ENCODE data around the gene ELP4.

Gene ELP4

DNA sequence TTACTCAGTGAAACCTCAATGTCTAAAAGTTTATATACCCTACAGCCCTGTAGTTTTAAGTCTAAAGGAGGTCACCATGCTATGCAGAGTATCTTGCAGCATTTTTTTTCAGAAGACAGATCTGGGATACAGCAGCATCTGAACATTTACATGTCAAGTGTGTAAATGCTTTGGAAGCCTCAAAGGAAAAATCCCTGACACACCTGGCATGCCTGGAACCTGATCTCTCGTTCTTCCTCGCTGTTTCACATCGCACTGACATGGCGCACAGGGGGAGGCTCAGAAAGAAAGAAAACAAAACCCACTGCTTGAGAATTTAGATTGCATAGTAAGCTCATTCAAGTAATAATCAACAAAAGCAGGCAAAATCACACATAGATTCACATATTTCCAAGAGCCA, 270.5 kb downstream of the ELP4 start:
- no peak for DNase-seq (ENCODE audit: low read depth)

DNA sequence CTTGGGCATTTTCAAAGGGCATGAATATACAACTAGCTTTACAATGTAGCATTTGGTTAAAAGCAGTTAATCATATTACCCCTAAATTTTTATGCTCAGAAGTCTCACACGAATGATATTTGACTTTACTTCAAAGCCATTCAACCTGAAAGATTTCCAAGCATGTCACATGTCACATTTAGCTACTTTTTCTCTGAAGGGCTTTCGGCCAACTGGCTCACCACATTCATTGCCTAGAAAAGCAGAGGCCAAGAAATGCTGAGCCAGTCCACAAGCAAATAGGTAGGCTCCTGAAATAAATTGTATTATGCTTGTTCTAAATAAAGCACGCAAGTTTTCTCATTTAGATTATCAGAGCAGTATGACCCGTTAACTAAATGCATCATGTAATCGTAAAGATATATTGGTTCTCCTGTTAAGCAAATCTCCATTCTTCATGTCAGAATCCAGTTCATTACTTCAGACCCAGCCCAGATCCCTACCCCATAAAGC, 271.0 kb downstream of the ELP4 start:
- DNase-seq (ENCODE audit: low read depth): no peak

DNA sequence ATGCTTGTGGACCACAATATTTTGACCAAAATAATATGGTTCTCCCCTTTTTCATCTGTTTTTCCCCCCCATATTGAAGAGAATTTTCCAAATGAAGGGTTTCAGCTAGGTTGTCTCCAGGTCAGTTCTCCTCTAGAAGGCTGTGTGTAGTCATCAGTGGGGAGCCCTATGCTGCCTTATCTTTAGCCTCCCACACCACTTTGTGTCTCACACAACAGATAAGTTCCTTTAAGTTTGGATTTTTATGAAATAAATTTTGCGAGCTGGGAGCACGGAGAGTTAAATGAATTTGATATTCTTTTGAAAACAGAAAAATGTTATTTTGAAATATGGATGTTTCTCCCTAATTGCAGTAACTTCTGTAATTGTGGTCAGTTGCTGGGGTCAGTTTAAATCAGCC, 272.7 kb downstream of the ELP4 start:
- DNase-seq (ENCODE audit: low read depth): no peak

DNA sequence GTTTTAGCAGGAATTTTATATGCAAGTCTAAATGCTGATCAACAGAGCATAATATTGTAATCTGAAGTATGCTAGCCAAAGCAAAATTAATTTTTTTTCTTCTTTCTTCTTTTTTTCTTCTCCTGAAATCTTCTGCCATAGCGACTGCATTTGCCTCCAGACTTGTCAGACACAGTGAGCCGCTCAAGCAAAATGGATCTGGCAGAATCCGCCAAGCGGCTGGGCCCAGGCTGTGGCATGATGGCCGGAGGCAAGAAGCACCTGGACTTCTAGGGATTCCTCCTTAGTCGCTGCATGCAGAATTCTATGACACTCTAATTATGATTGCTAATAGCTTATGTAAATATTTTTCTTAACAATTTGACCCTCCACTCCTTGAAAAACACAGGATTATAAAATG, 273.7 kb downstream of the ELP4 start:
- no peak for DNase-seq (ENCODE audit: low read depth)

DNA sequence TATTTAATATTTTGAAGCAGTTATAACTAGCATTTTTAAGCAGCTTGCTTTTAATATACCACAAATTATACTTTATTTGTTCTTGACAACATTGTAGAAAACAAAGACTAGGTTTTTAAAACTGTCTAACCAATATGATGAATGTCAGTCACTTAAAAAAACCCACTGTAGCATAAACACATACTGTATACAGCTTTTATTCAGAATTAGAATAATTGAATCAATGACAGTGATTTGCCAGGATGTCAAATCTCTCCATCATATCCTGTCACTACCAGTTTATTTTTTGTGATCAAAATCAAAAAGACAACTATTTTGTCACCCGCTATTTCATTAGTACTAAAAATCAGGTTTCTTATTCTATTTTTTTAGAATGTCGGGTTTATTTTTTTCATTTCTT, 275.0 kb downstream of the ELP4 start:
- no peak for DNase-seq (ENCODE audit: low read depth)

DNA sequence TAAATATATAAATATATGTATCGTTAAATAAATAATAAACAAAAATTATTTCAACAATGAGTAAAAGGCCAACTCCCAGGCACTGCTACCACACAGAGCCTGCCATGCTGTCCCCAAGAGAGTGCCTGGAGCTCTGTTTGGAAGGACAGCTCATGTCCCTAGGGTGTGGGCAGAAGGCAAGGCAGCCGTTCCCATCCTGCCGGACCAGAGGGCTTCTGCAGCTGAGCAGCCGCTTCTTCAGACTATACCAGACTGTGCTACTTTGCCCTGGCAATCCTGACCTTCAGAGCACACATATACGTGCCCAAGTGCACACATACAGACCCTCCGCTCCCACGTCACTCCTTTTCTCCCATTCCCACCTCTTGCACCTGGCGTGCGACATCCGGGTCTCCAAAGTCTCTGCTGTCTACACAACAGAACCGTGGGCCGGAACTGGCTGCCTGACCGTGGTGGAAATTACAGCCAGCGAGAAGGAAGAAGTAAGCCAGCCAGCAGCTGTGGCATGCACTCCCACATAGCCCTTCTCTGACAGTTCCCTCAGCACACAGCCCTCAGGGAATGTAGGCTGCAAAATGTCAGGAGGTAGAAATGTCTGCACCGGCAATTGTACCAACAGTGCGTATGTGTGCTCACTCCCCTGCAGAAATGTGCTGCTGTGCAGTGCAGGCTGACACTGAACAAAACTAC, 277.6 kb downstream of the ELP4 start:
- DNase-seq (ENCODE audit: low read depth): no peak

DNA sequence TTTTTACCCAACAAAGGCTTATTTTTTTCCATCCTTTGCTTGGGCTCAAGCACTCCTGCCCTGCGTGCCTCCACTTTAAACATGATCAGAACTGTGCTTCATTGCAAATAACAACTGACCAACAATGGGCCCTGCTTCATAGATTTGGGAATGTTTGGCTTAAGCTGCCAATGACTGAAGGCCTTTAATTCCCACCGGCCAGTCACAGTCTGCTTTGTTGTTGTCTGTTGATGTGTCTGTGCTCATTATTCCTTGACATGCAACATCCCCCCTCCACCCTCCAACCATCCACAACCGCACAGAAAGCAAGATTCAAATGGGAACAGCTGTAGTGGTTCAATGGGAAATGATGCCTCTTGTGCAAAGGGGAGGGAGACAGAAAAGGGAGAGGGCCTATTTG, 278.5 kb downstream of the ELP4 start:
- DNase-seq (ENCODE audit: low read depth): no peak

DNA sequence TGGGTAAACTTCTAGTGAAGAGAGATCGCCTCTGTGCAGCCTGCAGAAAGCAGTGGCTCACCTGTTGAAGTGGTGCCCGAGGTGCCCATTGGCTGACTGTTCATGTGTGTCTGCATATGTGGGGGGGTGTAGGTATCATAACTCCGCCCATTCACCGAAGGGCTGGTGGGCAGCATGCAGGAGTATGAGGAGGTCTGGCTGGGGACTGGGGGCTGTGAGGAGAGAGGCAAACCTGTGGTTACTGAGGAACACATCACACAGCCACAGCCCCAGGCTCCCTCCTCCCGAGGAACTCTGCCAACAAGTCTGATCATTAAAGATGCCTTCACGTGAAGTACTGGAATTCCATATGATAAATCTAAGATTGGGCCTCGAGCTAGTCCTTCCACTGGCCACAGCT, 281.1 kb downstream of the ELP4 start:
- no peak for DNase-seq (ENCODE audit: low read depth)

DNA sequence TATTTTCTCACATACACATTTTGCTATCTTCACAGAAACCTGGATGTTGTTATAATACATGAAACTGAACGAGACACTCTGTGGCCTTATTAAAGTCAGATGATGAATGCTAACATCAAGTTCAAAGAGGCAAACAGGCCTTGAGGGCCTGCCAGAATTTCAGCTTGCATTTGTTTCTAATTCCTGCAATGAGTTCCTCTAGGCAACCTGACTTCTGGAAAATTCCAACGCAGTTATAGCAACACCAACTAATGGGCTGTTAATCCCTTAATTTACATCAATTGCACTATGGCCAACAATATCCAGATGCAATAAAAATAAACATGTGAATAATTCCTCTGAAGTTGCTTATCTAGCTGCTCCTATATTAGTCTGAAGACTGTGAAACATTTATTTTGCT, 282.5 kb downstream of the ELP4 start:
- DNase-seq (ENCODE audit: low read depth): no peak

DNA sequence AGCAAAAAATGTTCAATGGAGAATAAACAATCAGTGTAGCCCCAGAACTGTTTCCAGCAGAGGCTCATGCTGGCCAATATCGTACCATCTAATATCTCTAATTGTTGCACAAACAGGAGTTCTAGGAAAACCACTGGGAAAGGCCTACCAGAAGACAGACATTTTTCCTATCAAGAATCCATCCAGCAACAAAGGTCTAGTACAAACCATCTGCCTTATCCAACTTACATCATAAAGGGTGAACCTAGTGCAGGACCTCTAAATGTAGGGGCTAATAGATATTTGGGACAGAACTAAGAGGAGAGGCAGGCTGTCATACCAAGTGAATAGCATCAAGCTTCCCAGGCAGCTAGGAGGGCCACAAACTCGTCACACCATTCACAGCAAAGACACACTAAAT, 282.9 kb downstream of the ELP4 start:
- no peak for DNase-seq (ENCODE audit: low read depth)

DNA sequence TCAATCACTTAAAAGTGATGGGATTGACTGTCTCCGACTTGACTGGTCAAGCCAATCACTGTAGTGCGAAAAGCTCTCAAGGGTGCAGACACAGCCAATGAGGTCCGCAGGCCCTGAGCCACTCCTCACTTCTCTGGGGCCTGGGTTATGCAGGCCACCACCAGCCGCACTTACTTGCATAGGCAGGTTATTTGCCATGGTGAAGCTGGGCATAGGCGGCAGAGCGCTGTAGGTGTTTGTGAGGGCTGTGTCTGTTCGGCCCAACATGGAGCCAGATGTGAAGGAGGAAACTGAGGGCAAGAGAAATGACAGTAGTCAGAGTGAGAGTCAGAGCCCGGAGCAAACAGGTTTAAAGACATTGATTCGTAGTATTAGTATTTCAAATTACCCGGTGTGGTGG, 283.7 kb downstream of the ELP4 start:
- DNase-seq (ENCODE audit: low read depth): no peak

DNA sequence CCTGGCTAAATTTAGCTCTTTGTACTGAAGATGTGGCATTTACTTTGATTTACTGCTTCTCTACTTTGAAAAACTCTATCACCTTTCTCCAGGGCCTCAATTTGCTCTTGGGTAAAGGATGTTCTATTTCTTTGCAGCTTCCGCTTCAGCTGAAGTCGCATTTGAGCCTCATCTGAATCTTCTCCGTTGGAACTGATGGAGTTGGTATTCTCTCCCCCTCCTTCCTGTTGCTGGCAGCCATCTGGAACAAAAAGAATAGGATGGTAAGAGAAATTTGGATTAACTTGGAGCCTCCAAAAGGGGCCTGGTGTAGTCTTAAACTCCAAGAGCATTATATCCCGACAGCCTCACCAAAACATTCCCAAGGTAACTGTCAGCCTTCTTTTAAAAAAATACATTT, 285.0 kb downstream of the ELP4 start:
- no peak for DNase-seq (ENCODE audit: low read depth)

DNA sequence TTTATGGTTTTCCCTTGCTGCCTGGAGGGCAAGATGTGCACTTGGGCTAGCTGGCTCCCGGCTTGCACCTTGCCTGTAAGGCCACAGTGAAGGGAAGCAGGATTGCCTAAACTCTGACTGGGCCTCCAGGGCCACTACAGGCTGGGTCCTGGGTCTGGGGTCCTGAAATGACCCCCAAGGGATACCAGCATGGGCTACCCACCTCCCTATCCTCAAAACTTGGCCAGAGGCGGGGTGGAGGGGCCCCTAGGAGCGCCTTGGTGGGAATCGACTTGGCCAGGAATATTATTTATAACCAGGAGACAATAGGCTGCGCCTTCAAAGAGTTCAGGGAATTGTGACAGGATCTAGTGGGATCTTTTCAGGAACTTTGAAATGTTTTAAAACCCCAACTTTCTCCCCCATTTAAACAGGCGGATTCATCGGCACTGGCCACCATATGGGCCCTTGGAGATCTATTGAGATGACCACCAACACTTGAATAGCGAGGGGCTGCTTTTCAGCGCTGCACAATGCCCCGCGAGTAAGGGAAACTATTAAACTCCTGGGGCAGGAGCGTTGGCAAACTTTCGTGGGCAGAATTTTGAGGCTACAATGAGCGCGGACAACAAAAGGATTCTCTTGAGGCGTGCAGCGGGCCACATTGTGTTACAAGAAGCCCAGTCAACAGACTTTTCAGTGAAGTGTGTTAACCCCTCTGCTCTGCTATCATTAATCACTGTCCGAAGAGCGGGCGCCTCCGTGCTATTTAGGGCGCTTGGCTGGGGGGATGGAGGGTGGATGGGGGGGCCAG, 286.3 kb downstream of the ELP4 start:
- DNase-seq (ENCODE audit: low read depth): no peak

DNA sequence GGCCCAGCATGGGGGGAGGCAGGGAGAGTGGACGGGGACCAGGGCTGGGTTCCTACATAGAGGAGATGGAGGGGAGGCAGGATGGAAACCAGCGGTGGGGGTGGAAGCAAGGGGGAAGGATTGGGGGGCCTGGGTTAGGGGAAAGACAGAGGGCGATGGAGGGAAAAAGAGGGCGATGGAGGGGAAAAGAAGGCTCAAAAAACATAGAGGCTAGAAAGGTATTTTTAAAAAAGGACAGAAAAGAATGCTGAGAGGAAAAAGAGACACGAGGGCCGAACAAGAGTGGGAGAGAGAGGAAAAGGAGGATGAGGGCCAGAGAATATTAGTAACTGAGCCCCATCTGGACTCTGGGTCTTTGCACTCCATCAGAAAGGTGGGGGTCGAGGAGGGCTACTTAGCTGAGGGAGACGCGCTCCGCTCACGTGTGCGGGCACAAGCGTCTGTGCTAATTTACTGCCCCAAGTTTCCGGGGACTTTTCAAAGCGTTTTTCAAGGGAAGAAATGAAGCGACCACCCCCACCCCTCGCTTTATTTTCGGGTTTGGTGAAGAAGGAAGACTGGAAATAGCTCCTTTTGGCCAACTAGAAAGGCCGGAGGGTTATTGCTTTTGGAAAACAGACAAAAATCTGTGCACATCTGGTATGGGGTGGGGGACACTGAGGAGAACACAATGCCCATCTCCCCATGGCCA, 287.1 kb downstream of the ELP4 start:
- DNase-seq (ENCODE audit: low read depth): no peak

DNA sequence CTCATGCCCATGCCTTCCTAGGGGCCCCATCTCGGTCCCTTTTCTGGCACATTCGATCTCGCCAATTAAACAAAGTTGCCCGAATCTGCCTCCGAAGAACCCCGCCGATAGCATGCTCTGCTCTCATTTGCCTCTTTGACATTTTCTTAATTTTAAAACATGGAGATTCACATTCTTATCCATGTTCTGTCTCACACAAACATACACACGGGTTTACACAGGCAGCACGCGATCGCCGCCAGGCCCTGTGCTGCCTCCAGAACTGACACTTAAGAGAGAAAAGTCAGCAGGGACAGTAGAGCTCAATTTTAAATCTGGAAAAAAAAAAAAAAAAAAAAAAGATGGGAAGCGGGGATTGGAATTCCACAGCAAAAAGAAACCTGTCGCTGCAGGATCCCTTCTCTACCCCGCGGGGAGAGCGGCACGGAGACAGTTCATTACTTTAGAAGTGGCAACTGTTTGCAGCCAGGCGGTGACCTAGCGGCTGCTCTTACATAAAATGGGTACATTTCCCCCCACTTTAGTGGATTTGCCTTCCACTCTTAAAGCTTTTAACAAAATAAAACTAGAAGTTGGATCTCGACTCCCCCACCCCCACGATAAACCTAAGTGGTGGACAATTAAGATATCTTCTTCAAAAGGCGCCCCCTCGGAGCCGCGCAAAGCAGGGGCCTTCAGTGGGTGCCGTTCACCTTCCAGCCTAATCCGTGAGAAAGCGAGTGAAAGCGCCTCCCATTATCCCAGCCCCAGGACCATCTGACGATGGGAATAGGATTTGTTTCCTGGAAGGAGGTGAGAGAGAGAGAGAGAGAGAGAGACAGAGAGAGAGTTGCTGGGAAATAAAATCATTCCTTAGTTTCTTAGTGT, 287.9 kb downstream of the ELP4 start:
- DNase-seq (ENCODE audit: low read depth): no peak

DNA sequence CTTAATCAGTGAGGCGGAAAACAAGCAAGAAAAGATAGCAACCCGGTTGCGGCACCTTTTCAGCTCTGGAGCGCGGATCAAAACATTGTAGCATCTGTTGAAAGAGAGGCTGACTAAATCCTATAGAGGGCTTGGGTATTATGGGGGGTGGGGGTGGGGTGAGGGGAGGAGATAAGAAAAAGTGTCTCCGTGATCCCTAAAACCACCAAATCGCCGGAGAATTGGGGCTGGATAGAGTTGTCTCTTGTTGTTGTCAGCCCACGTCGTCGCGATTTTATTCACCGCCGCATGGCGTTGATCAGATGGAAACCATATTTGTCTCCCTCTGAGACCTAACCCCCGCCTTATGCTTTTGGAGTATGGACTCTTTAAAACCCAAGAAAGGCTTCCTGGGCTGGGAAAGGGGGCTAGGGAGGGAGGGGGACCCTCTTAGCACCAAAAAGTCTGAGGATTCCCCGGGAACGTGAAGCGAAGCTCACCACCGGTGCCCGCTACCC, 288.5 kb downstream of the ELP4 start:
- DNase-seq (ENCODE audit: low read depth): no peak

DNA sequence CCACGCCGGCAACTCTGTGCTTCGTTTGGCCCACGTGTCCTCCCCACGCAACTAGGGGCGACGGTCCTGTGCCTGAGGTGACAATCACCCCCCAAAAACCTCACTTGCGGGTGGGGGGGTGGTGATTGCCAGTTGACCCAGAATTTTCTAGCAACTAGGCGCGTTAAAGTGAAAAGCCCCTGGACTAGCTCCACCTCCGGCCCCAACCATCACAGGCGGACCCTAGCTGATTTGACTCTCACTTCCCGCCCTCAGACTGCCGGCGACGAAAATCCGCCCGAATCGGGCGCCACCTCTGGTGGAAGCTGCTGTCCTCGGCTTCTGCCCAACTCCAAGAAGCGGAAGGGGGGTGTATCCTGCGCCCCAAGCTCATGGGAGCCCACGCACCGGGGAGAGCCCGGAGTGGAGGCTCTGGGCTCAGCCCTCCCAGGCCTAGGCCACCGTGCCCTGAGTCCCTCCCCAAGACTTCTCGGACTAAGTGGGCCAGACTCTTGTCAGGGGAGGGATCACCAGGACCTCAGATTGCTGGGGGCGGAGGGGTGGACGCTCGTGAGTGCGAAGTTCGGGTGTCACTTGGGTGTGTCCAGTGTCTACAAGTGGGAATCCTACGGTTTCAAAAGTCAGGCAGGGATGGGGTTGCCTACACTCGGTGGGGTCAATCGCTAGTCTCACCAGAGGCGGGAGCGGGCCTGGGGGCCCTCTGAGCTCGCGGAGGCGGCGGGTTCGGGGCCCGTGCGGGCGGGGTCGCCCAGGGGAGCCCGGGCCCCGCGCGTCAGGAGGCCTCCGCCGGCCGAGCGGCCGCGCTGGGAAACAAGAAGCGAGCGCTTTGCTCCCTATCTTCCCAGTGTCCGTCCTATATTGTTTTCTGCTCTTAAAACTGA, 289.2 kb downstream of the ELP4 start:
- no peak for DNase-seq (ENCODE audit: low read depth)

DNA sequence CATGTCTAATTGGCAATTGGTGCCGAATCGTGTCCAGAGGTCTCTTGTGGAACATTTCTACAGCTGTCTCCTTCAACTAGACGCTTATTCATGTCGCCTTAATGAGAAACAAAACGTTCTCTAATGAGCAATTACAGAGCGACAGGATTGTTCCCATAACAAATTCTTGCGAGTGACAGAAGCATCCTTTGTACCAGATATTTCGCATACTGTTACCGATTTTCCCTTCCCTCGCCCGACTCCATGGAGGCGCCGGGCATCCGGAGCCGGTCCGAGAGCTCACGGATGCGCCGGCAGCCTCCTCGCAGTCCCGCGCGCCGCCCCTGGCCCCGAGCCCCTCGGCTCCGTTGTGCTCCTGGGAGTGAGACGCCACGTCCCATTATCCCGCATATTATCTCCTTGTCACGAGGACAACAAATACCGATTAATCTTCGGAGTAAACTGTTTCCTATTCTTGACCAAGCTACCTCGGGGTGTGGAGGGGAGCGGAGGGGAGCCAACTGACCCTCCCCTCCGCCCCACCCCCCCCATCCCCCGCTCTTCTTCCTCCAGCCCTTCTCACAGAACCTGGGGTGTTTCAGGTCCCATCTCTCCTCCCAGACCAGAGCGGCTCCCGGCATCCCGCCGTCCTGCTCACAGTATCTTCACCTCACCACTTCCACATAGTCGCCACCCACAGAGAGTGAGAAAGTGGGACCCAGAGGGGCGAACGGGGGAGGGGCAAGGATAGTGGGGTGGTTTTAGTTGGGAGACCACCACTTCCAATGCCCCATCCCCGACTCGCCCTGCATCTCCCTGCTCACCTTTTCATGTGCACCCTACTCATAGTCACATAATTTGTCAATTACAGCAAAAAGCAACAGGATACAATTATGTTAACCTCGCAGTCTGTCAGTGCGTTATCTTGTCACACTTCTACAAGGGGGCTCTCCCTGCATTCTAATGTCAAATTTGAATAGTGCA, 290.1 kb downstream of the ELP4 start:
- DNase-seq (ENCODE audit: low read depth): no peak

DNA sequence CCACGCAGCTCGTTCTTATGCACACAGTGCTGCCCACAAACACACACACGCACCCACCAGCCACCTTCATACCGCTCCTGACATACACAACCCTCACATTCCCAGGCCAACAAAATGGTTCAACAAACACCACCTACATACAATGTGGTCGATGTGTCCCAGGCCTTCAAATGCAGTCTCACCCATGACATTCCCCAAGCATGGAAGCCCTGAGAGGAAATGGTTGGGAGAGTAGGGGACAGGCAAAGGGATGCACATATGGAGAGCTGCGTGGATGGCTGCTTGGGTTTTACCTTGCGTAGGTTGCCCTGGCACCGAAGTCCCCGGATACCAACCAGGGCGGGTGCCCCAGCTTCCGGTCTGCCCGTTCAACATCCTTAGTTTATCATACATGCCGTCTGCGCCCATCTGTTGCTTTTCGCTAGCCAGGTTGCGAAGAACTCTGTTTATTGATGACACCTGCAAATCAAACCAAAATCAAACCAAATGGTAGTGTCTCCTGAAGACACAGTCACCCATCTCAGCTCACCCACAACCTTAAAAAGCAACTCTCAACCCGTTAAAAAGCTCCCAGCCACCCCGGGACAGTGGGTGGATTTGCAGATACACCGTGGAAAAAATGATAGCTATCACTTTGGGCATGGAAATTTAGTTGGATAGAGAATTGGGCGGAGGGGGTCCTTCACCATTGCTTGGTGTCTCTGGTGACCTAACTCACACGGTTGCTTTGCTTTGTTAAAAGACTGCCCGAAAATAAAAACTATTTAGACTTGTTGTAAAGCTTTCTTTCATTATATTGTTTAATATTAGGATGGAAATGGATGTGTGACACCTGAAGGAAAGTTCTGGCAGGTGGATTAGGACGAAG, 291.1 kb downstream of the ELP4 start:
- DNase-seq (ENCODE audit: low read depth): no peak
